Hippocampal formation (tissue), 2 donors: ENCODE measurements around the gene VSX1.

Source experiments
- DNase-seq, 2 donors: peaks; one replicate each; lab custom pipeline; 2025; lab: John Stamatoyannopoulos, UW

VSX1 gene

GRCh38 chr20:25087186-25087929 lies 5.4 kb upstream of the VSX1 start:
- no peak for DNase-seq

- no peak for DNase-seq
These were observed 4.0 kb upstream of the VSX1 start for GRCh38 chr20:25085756-25086495.

- DNase-seq, result no peak
These were observed 2.8 kb upstream of the VSX1 start for GRCh38 chr20:25084626-25085187.

GRCh38 chr20:25083773-25084625 lies 2.1 kb upstream of the VSX1 start:
- no peak for DNase-seq

- no peak for DNase-seq
These were observed 1.3 kb upstream of the VSX1 start for GRCh38 chr20:25083141-25083772.

- DNase-seq, result no peak
These were observed 545 bp upstream of the VSX1 start for GRCh38 chr20:25082498-25082873.

- no peak for DNase-seq
These were observed 744 bp downstream of the VSX1 start for GRCh38 chr20:25081065-25081729.

GRCh38 chr20:25079171-25079570 lies 2.8 kb downstream of the VSX1 start:
- DNase-seq, result no peak

- DNase-seq, result no peak
These were observed 3.3 kb downstream of the VSX1 start for GRCh38 chr20:25078662-25079061.

GRCh38 chr20:25077610-25078169 lies 4.3 kb downstream of the VSX1 start:
- DNase-seq, result no peak

- DNase-seq, result no peak
These were observed 5.0 kb downstream of the VSX1 start for GRCh38 chr20:25076731-25077609.

- no peak for DNase-seq
These were observed 5.7 kb downstream of the VSX1 start for GRCh38 chr20:25076201-25076600.

- DNase-seq, result no peak
These were observed 8.4 kb downstream of the VSX1 start for GRCh38 chr20:25073544-25073943.

- DNase-seq, result no peak
These were observed 9.6 kb downstream of the VSX1 start for GRCh38 chr20:25072226-25072811.

GRCh38 chr20:25071734-25072133 lies 10.2 kb downstream of the VSX1 start:
- no peak for DNase-seq

- no peak for DNase-seq
These were observed 11.0 kb downstream of the VSX1 start for GRCh38 chr20:25070821-25071473.

GRCh38 chr20:25067102-25067987 lies 14.6 kb downstream of the VSX1 start:
- DNase-seq, result no peak

- DNase-seq, result no peak
These were observed 15.6 kb downstream of the VSX1 start for GRCh38 chr20:25066386-25066785.
